Endometrial microvascular endothelial cells (primary cell): ENCODE measurements around the gene MGRN1. TPM values are rescaled to one million over a fixed set of nuclear protein-coding genes. Genes with fewer than 3 reads are reported as not detected.

Source experiments
- in situ Hi-C: cut with HindIII; loops from 2 replicates; pipeline ENCODE4 v1.10.0; 2017; ENCODE audit warnings: low sequenced_read_pairs, low pct_unique_long_range_greater_than_20kb; ENCODE audit errors: inconsistent ontology term
- total RNA-seq: library from RNA; depleted of rRNA; stranded (reverse); fragments of >200 nt; gene quantifications from one replicate; pipeline ENCODE4 v1.2.3, GENCODE V29; 2015; ENCODE audit errors: inconsistent ontology term

MGRN1 gene
- total RNA-seq, 1 donor from 2014 or later = 52.2 TPM

GRCh38 chr16:4616047-4616811 lies 8.4 kb upstream of the MGRN1 start:
- in situ Hi-C loops = no loop called here

GRCh38 chr16:4617880-4618279 lies 6.7 kb upstream of the MGRN1 start:
- in situ Hi-C loops = no loop called here

GRCh38 chr16:4618645-4619418 lies 5.8 kb upstream of the MGRN1 start:
- in situ Hi-C loops = no loop called here

- in situ Hi-C loops = no loop called here
Observed at GRCh38 chr16:4623593-4623992, 1.0 kb upstream of the MGRN1 start.

GRCh38 chr16:4624827-4625559 lies 367 bp downstream of the MGRN1 start:
- in situ Hi-C loops = no loop called here

- in situ Hi-C loops = no loop called here
Observed at GRCh38 chr16:4625560-4626159, 1.0 kb downstream of the MGRN1 start.

- in situ Hi-C loops = no loop called here
Observed at GRCh38 chr16:4626396-4626795, 1.8 kb downstream of the MGRN1 start.

- in situ Hi-C loops = no loop called here
Observed at GRCh38 chr16:4628283-4628682, 3.7 kb downstream of the MGRN1 start.

GRCh38 chr16:4631444-4631843 lies 6.8 kb downstream of the MGRN1 start:
- in situ Hi-C loops = no loop called here

GRCh38 chr16:4633910-4634635 lies 9.4 kb downstream of the MGRN1 start:
- in situ Hi-C loops = no loop called here

GRCh38 chr16:4634768-4635167 lies 10.1 kb downstream of the MGRN1 start:
- in situ Hi-C loops = no loop called here

- in situ Hi-C loops = no loop called here
Observed at GRCh38 chr16:4636196-4636595, 11.6 kb downstream of the MGRN1 start.

- in situ Hi-C loops = no loop called here
Observed at GRCh38 chr16:4637501-4638166, 13.0 kb downstream of the MGRN1 start.

GRCh38 chr16:4639899-4640509 lies 15.4 kb downstream of the MGRN1 start:
- in situ Hi-C loops = no loop called here

GRCh38 chr16:4640572-4641305 lies 16.1 kb downstream of the MGRN1 start:
- in situ Hi-C loops = no loop called here

GRCh38 chr16:4641306-4641687 lies 16.7 kb downstream of the MGRN1 start:
- in situ Hi-C loops = no loop called here

- in situ Hi-C loops = no loop called here
Observed at GRCh38 chr16:4641895-4642294, 17.3 kb downstream of the MGRN1 start.
